HepG2 (cell line): Measurements from ENCODE around the gene SPTBN4. TPM values are rescaled to one million over a fixed set of nuclear protein-coding genes. Genes with fewer than 3 reads are reported as not detected.

Experiments
- AHR ChIP-seq: IDR thresholded peaks from 2 replicates; pipeline ENCODE4 v1.6.1; 2018; ENCODE audit warnings: missing genetic modification reagents, missing compliant biosample characterization
- CENPX ChIP-seq: sonication (generic); formaldehyde crosslinking; IDR thresholded peaks from 2 replicates; pipeline ENCODE4 v1.9.0; 2021; ENCODE audit warnings: mild to moderate bottlenecking, missing genetic modification reagents, moderate library complexity
- ETV5 ChIP-seq: IDR thresholded peaks from 2 replicates; pipeline ENCODE4 v1.6.1; 2018; ENCODE audit warnings: missing biosample characterization, missing genetic modification reagents, inconsistent platforms, borderline replicate concordance
- FOXJ3 ChIP-seq: sonication (generic); formaldehyde crosslinking; IDR thresholded peaks from 2 replicates; pipeline ENCODE4 v1.4.0; 2020; ENCODE audit warnings: missing genetic modification reagents, mild to moderate bottlenecking, borderline replicate concordance
- NCOA5 ChIP-seq: sonication (generic); formaldehyde crosslinking; IDR thresholded peaks from 2 replicates; pipeline ENCODE4 v1.4.0; 2020; ENCODE audit warnings: missing genetic modification reagents
- NFE2L1 ChIP-seq: sonication (generic); formaldehyde crosslinking; IDR thresholded peaks from 2 replicates; pipeline ENCODE4 v1.4.0; 2020; ENCODE audit warnings: missing genetic modification reagents, mild to moderate bottlenecking, borderline replicate concordance
- REPIN1 ChIP-seq: sonication (generic); formaldehyde crosslinking; IDR thresholded peaks from 2 replicates; pipeline ENCODE4 v1.8.0; 2022; ENCODE audit warnings: missing genetic modification reagents, low read depth, mild to moderate bottlenecking, borderline replicate concordance
- TAF15 ChIP-seq: fragments of 200-400 bp; formaldehyde crosslinking; IDR thresholded peaks from one replicate; pipeline ENCODE4 v1.6.1; 2018; ENCODE audit warnings: mild to moderate bottlenecking, low read depth, low read length; ENCODE audit not compliant: poor library complexity, severe bottlenecking
- ZBTB21 ChIP-seq: sonication (generic); formaldehyde crosslinking; IDR thresholded peaks from 2 replicates; pipeline ENCODE4 v1.4.0; 2020; ENCODE audit warnings: missing genetic modification reagents
- ZFP82 ChIP-seq: sonication (generic); formaldehyde crosslinking; IDR thresholded peaks from 2 replicates; pipeline ENCODE4 v1.5.1; 2020; ENCODE audit warnings: mild to moderate bottlenecking, missing genetic modification reagents, borderline replicate concordance
- ZNF143 ChIP-seq: sonication (generic); formaldehyde crosslinking; IDR thresholded peaks from 2 replicates; pipeline ENCODE4 v1.4.0; 2020; ENCODE audit warnings: missing genetic modification reagents
- ZNF557 ChIP-seq: sonication (generic); formaldehyde crosslinking; IDR thresholded peaks from 2 replicates; pipeline ENCODE4 v1.4.0; 2020; ENCODE audit warnings: missing genetic modification reagents
- ZNF614 ChIP-seq: IDR thresholded peaks from 2 replicates; pipeline ENCODE4 v1.6.1; 2018; ENCODE audit warnings: missing biosample characterization, missing genetic modification reagents, inconsistent platforms, borderline replicate concordance
- ZNF75D ChIP-seq: sonication (generic); formaldehyde crosslinking; IDR thresholded peaks from 2 replicates; pipeline ENCODE4 v1.8.1; 2023; ENCODE audit warnings: missing genetic modification reagents, mild to moderate bottlenecking, borderline replicate concordance
- polyA plus RNA-seq, 8 experiments: library from polyadenylated mRNA; depleted of rRNA in 3 of 8; stranded (reverse) in 7 of 8; unstranded in 1 of 8; fragments of >200 nt; fragmentation: Illumina TruSeq in 4 of 8; extraction: Trizol in 4 of 8; gene quantifications; 2 replicates each; pipeline versions ENCODE4 v1.2.1 to v1.2.3, GENCODE V29; 2011 to 2016; ENCODE audit warnings: low read depth in 4 of 8, missing spikeins in 1 of 8, mixed read lengths in 1 of 8; ENCODE audit not compliant: insufficient read depth in 1 of 8
- total RNA-seq, 5 experiments: library from RNA; depleted of rRNA; stranded (reverse); fragments of >200 nt; fragmentation: Illumina TruSeq; extraction: Trizol; gene quantifications; 2 replicates each; pipeline ENCODE4 v1.2.3, GENCODE V29; 2016; ENCODE audit warnings: low read depth in 1 of 5
- TF ChIP-seq, protein P1 (sequence below): sonication (generic); formaldehyde crosslinking; IDR thresholded peaks from 2 replicates; pipeline ENCODE4 v1.9.0; 2021; ENCODE audit warnings: missing genetic modification reagents, borderline replicate concordance
- TF ChIP-seq, protein P2 (sequence below): sonication (generic); formaldehyde crosslinking; conservative IDR thresholded peaks from 2 replicates; pipeline ENCODE4 v1.5.0; 2020; ENCODE audit warnings: missing genetic modification reagents
- TF ChIP-seq, protein P3 (sequence below): sonication (generic); formaldehyde crosslinking; IDR thresholded peaks from 2 replicates; pipeline ENCODE4 v1.4.0; 2020; ENCODE audit warnings: low read depth, mild to moderate bottlenecking, missing genetic modification reagents
- TF ChIP-seq, protein P4 (sequence below): IDR thresholded peaks from 2 replicates; pipeline ENCODE4 v1.6.1; 2016; ENCODE audit warnings: missing compliant biosample characterization, missing genetic modification reagents, borderline replicate concordance
- TF ChIP-seq, protein P5 (sequence below): sonication (generic); formaldehyde crosslinking; IDR thresholded peaks from 2 replicates; pipeline ENCODE4 v1.4.0; 2020; ENCODE audit warnings: mild to moderate bottlenecking, missing genetic modification reagents

The SPTBN4 gene
- total and polyA plus RNA-seq, 2 of the 13 experiments (the other 11 are each of a cell fraction or from before 2014, with no cell fraction given): 0.11 TPM

DNA sequence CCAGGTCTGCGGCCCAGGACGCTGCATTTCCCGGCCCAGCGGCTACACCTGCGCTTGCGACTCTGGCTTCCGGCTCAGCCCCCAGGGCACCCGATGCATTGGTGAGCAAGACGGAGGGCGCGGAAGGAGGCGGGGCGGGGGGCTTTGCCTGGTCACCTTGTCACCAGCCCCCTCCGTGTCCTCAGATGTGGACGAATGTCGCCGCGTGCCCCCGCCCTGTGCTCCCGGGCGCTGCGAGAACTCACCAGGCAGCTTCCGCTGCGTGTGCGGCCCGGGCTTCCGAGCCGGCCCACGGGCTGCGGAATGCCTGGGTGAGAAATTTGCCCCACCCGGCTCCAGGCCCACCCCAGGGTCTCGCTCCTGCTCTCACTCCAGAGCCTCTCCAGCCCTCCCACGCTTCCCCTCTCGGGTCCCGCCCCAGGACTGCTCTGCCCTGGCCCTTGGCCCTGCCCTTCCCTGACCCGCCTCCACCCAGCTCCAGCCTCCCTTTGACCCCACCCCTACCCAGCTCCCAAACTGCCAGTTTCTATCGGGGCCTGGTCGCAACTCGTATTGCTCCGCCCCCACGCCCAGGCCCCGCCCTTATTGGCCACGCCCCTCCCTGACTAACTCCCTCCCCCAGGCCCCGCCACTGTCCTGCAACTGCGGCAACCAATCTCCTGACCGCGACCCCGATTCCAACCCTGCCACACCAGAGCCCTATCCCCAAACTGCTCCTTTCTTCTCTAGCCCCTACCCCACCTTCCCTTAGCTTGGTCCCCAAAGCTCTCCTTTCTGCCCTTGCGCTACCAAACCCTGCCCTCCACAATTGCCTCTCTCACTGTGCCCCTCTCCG is 143.0 kb downstream of the SPTBN4 start (continued):
- TF ChIP-seq, protein P1, sequence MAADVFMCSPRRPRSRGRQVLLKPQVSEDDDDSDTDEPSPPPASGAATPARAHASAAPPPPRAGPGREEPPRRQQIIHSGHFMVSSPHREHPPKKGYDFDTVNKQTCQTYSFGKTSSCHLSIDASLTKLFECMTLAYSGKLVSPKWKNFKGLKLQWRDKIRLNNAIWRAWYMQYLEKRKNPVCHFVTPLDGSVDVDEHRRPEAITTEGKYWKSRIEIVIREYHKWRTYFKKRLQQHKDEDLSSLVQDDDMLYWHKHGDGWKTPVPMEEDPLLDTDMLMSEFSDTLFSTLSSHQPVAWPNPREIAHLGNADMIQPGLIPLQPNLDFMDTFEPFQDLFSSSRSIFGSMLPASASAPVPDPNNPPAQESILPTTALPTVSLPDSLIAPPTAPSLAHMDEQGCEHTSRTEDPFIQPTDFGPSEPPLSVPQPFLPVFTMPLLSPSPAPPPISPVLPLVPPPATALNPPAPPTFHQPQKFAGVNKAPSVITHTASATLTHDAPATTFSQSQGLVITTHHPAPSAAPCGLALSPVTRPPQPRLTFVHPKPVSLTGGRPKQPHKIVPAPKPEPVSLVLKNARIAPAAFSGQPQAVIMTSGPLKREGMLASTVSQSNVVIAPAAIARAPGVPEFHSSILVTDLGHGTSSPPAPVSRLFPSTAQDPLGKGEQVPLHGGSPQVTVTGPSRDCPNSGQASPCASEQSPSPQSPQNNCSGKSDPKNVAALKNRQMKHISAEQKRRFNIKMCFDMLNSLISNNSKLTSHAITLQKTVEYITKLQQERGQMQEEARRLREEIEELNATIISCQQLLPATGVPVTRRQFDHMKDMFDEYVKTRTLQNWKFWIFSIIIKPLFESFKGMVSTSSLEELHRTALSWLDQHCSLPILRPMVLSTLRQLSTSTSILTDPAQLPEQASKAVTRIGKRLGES (CRISPR knock-in tag): no peak
- TF ChIP-seq ZBTB21 (CRISPR knock-in tag) (no peak), FOXJ3 (CRISPR knock-in tag) (no peak), ZNF75D (no peak), NCOA5 (CRISPR knock-in tag) (no peak), REPIN1 (CRISPR knock-in tag) (no peak), AHR (CRISPR knock-in tag) (no peak), CENPX (CRISPR knock-in tag) (no peak), NFE2L1 (CRISPR knock-in tag) (no peak), ZNF557 (CRISPR knock-in tag) (no peak), ZFP82 (CRISPR knock-in tag) (no peak), ZNF614 (CRISPR knock-in tag) (no peak), ETV5 (CRISPR knock-in tag) (peak; percentile 23; the same call in 1 of the 2 replicates), TAF15 (no peak), ZNF143 (CRISPR knock-in tag) (no peak)
- TF ChIP-seq, protein P2, sequence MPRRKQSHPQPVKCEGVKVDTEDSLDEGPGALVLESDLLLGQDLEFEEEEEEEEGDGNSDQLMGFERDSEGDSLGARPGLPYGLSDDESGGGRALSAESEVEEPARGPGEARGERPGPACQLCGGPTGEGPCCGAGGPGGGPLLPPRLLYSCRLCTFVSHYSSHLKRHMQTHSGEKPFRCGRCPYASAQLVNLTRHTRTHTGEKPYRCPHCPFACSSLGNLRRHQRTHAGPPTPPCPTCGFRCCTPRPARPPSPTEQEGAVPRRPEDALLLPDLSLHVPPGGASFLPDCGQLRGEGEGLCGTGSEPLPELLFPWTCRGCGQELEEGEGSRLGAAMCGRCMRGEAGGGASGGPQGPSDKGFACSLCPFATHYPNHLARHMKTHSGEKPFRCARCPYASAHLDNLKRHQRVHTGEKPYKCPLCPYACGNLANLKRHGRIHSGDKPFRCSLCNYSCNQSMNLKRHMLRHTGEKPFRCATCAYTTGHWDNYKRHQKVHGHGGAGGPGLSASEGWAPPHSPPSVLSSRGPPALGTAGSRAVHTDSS: no peak
- TF ChIP-seq, protein P3, sequence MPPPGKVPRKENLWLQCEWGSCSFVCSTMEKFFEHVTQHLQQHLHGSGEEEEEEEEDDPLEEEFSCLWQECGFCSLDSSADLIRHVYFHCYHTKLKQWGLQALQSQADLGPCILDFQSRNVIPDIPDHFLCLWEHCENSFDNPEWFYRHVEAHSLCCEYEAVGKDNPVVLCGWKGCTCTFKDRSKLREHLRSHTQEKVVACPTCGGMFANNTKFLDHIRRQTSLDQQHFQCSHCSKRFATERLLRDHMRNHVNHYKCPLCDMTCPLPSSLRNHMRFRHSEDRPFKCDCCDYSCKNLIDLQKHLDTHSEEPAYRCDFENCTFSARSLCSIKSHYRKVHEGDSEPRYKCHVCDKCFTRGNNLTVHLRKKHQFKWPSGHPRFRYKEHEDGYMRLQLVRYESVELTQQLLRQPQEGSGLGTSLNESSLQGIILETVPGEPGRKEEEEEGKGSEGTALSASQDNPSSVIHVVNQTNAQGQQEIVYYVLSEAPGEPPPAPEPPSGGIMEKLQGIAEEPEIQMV (CRISPR knock-in tag): no peak
- TF ChIP-seq, protein P4, sequence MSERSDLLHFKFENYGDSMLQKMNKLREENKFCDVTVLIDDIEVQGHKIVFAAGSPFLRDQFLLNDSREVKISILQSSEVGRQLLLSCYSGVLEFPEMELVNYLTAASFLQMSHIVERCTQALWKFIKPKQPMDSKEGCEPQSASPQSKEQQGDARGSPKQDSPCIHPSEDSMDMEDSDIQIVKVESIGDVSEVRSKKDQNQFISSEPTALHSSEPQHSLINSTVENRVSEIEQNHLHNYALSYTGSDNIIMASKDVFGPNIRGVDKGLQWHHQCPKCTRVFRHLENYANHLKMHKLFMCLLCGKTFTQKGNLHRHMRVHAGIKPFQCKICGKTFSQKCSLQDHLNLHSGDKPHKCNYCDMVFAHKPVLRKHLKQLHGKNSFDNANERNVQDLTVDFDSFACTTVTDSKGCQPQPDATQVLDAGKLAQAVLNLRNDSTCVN: no peak
- TF ChIP-seq, protein P5, sequence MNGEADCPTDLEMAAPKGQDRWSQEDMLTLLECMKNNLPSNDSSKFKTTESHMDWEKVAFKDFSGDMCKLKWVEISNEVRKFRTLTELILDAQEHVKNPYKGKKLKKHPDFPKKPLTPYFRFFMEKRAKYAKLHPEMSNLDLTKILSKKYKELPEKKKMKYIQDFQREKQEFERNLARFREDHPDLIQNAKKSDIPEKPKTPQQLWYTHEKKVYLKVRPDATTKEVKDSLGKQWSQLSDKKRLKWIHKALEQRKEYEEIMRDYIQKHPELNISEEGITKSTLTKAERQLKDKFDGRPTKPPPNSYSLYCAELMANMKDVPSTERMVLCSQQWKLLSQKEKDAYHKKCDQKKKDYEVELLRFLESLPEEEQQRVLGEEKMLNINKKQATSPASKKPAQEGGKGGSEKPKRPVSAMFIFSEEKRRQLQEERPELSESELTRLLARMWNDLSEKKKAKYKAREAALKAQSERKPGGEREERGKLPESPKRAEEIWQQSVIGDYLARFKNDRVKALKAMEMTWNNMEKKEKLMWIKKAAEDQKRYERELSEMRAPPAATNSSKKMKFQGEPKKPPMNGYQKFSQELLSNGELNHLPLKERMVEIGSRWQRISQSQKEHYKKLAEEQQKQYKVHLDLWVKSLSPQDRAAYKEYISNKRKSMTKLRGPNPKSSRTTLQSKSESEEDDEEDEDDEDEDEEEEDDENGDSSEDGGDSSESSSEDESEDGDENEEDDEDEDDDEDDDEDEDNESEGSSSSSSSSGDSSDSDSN (CRISPR knock-in tag): peak; percentile 15; the same call in 1 of the 2 replicates
